ENCODE data around the gene GLIPR2.

DNA sequence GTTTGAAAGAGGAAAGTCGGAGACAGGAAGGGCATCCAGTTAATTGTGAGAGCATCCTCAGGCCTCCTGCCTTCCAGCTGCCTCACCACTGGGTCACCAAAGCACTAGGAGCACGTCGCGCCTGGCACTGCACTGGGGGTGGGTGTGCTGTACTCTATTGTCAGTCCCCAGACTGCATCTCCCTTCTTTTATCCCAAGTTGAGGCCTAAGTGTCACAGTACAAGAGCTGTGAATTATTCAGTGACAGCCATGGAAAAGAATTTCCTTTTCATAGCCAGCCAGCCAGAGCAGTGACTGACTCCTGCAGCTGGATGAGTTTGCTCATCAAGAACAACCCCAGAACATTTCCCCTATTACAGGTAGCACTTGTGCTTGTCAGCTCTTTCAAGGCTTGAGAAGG is 70.5 kb downstream of the GLIPR2 start:
- TF ChIP-seq CTCF (IDR thresholded peaks at IDR 0.05), result no peak
- TF ChIP-seq EP300 (IDR thresholded peaks at IDR 0.05), result no peak
- TF ChIP-seq POLR2A (IDR thresholded peaks at IDR 0.05), result no peak
- TF ChIP-seq POLR2AphosphoS5 (IDR thresholded peaks at IDR 0.05), result no peak
